Measurements from ENCODE around the gene ZNF618.

The ZNF618 gene

GRCh38 chr9:114098021-114098935 lies 222.2 kb downstream of the ZNF618 start:
- no peak for DNase-seq (ENCODE audit: low read depth)

- DNase-seq (ENCODE audit: low read depth) = no peak
These were observed 223.0 kb downstream of the ZNF618 start, which contains the start of gene KIF12 for GRCh38 chr9:114098936-114099668. TSS of gene KIF12 (minus strand) at chr9:114099292. CDS start at chr9:114099276, 16 bp downstream.

- no peak for DNase-seq (ENCODE audit: low read depth)
These were observed 223.7 kb downstream of the ZNF618 start for GRCh38 chr9:114099669-114100270.

- DNase-seq (ENCODE audit: low read depth) = no peak
These were observed 224.4 kb downstream of the ZNF618 start for GRCh38 chr9:114100536-114100935.

GRCh38 chr9:114102484-114102883 lies 226.4 kb downstream of the ZNF618 start:
- no peak for DNase-seq (ENCODE audit: low read depth)

DNA sequence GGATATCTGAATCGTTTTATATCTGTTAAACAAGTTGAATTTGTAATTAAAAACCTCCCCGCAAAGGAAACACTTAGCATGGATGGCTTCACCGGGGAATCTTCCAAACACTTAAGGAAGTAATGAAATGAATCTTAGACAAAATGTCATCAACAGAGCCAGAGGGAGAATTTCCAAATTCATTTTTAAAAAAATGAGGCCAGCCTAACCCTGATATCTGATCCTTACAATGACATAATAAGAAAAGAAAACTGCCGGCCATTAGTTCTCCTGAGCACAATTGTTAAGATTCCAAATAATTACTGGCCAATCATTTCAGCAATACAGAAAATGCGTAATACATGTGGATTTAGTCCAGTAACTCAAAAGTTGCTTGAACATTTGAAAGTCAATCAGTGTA lies 229.1 kb downstream of the ZNF618 start:
- no peak for DNase-seq (ENCODE audit: low read depth)

Data from stimulated activated CD4-positive, alpha-beta T cell treated with anti-CD3 and anti-CD28 coated beads, Interleukin-2, amount 100 ng/mL, for 4 hours (primary cell).